GM19099 (cell line): ENCODE measurements around the gene MS4A14.
A peak's percentile ranks its signal among the peaks of the same experiment; 100 is the strongest.

ENCODE experiments used
- POLR2A ChIP-seq: IDR thresholded peaks from 3 replicates; pipeline ENCODE4 v1.6.1; 2011; ENCODE audit warnings: low read depth; ENCODE audit not compliant: insufficient read length; ENCODE audit errors: extremely low read depth

MS4A14 gene

DNA sequence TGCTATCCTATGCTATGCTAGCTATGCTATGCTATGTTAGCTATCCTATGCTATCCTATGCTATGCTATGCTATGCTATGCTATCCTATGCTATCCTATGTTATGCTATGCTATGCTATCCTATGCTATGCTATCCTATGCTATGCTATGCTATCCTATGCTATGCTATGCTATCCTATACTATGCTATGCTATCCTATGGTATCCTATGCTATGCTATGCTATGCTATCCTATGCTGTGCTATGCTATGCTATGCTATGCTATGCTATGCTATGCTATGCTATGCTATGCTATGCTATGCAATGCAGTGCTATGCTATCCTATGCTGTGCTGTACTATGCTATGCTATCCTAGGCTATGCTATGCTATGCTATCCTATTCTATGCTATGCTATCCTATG lies 50.8 kb downstream of the MS4A14 start:
- TF ChIP-seq POLR2A, result no peak

DNA sequence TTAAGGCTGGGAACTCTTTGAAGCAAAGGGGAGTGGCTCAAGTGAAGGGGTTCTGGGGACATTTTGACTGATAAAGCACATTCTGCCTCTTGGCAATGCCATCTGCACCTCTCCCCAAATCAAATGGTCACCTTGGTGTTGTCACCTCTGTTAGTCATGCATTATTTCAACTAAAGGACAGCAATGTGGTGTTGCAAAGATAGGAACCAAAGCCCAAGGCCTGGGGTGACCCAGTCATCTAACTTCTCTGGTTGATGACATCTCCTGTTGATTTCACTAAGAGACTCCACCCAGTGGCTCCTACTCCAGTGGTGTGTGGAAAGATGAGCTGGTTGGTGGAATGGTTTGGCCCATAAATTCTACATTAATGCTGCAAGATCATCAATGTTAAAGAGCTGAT lies 51.6 kb downstream of the MS4A14 start:
- no peak for TF ChIP-seq POLR2A

DNA sequence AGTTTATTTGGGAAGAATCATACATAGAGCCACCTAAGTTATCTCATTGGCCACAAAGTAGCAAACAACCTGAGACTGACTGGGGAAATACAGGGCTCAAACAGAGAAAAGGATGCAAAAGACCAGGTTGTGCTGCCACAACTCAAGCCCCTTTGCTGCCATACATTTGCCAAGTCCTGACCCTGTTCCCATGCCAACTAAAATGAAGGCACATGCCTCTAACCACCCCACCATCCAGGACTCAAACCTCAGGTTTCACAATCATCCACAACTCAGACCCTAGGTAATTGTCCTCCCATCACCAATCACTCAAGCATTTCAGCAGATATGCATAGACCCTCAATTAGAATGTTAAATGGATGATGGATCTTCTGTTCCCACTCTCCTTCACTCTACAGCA lies 58.0 kb downstream of the MS4A14 start:
- no peak for TF ChIP-seq POLR2A

DNA sequence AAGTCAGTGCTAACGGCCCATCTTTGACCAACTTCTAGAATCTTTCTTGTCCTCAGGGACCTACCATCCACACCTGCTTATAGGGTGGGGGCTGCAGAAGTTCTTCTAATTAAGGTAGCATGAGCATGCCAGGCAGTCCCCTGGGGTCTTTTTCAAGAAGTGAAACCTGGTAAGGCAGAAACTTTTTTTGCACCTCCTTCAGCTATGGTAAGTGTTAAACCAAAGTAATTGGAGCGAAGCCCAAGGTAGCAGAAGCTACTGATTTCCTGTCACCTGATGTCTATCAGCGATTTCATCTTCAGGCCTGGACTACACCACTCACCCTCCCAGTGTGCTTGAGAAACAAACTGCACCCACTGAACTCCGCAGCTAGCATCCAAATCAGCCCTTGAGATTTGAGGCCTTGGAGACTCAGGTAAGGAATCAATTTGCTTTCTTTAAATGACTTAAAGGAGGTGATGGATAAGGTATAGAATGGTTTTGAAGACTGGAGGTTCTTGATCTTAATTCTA lies 59.3 kb downstream of the MS4A14 start, which contains the start of gene MS4A1:
MS4A1 (plus strand) TSS at position 317 of the 512 bp plus-strand sequence. CDS start 6,528 bp downstream, outside the sequence.
- peak; percentile 89 for TF ChIP-seq POLR2A

DNA sequence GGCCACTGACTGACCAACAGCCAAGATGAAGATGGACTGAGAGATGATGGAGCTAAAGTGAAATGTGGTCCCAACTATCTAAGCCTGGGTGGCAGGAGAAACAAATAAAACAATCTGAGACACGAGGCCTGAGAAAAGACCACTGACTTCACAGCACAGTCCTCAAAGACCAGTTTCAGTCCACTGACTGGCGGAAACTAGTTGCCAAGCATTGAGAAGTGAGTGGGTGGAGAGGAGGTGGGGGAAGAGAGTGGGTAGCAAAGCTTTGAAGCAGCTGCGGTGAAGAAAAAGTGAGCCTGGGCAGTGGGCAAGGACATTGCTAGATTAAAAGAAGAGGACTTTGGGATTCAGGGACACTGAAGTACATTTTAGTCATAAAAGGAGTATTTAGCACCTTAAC lies 61.3 kb downstream of the MS4A14 start:
- TF ChIP-seq POLR2A, result peak; percentile 65

DNA sequence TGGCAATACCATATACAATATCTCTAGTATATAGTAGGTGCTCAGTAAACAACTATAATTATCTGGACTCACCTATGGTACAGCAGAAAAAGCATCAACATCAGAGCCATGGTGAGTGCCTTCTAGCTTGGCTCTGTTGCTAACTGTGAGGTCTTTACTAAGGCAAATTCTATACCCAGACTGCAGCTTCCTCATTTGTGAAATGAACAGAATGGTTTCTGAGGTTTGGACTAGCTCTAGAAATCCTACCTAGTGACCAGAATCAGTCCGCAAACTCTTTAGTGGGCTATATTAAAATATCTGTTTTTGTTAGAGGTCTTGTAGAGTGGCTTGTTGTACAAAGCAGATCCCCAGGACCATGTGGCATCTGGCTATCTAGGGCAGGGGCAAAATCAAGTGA lies 63.1 kb downstream of the MS4A14 start:
- no peak for TF ChIP-seq POLR2A
